Lung (tissue), 12 donors: ENCODE results near the gene CCDC24. TPM values are rescaled to one million over a fixed set of nuclear protein-coding genes. Genes with fewer than 3 reads are reported as not detected.

Experiments
- ATAC-seq: fragments of 200-7000 bp; cut with Tn5 transposase; one replicate; pipeline ENCODE4 v1.9.1; 2020; ENCODE audit warnings: moderate number of reproducible peaks; ENCODE audit not compliant: insufficient read depth, low FRiP score
- DNase-seq, 3 donors: peaks; one replicate each; pipeline ENCODE4 v3.0.0-alpha.2; 2013 to 2017
- H3K27ac ChIP-seq, 2 donors: one replicate each; pipeline ENCODE4 v1.5.1; 2013; ENCODE audit warnings: mild to moderate bottlenecking in 2 of 2, moderate library complexity in 2 of 2, control low read depth in 1 of 2, inconsistent platforms in 1 of 2, low read depth in 1 of 2, low read length in 1 of 2
- H3K27me3 ChIP-seq, 3 donors: one replicate each; pipeline ENCODE4 v1.5.1; 2013; ENCODE audit warnings: low read length in 2 of 3; ENCODE audit not compliant: control insufficient read depth in 3 of 3, insufficient read depth in 3 of 3
- H3K36me3 ChIP-seq, 4 donors: one replicate each; pipeline ENCODE4 v1.5.1; 2013; ENCODE audit warnings: low read length in 4 of 4, mild to moderate bottlenecking in 1 of 4, moderate library complexity in 1 of 4; ENCODE audit not compliant: control insufficient read depth in 4 of 4, insufficient read depth in 4 of 4
- H3K4me1 ChIP-seq, 5 donors: one replicate each; pipeline ENCODE4 v1.5.1; 2013; ENCODE audit warnings: low read length in 5 of 5, mild to moderate bottlenecking in 2 of 5, moderate library complexity in 1 of 5; ENCODE audit not compliant: control insufficient read depth in 5 of 5, insufficient read depth in 5 of 5
- H3K4me3 ChIP-seq: one replicate; pipeline ENCODE4 v1.5.1; 2013; ENCODE audit warnings: mild to moderate bottlenecking, control low read depth, moderate library complexity
- H3K9ac ChIP-seq, 2 donors: one replicate each; pipeline ENCODE4 v1.5.1; 2013; ENCODE audit warnings: low read length in 2 of 2, control low read depth in 1 of 2; ENCODE audit not compliant: insufficient read depth in 1 of 2
- H3K9me3 ChIP-seq, 4 donors: one replicate each; pipeline ENCODE4 v1.5.1; 2013; ENCODE audit warnings: low read length in 3 of 4, mild to moderate bottlenecking in 1 of 4, moderate library complexity in 1 of 4; ENCODE audit not compliant: control insufficient read depth in 4 of 4, insufficient read depth in 3 of 4
- CTCF ChIP-seq: IDR thresholded peaks from 2 replicates; pipeline ENCODE4 v1.5.1; 2012; ENCODE audit warnings: mild to moderate bottlenecking; ENCODE audit errors: control extremely low read depth, extremely low read depth
- WGBS, 2 donors: extraction: QIAGEN DNeasy Blood & Tissue Kit; methylation state at CpG; one replicate each; pipeline ENCODE4 v1.1.7; 2013; 5-methylcytosine and 5-hydroxymethylcytosine counted together
- polyA plus RNA-seq, 2 donors: library from polyadenylated mRNA; stranded (reverse); fragments of 200-250 nt; gene quantifications; one replicate each; pipeline ENCODE4 v1.2.1, GENCODE V29; 2013
- total RNA-seq, 2 donors: library from RNA; depleted of rRNA in 1 of 2; stranded (reverse); fragments of >200 nt in 1 of 2; gene quantifications; one replicate each; pipeline ENCODE4 v1.2.1, GENCODE V29; 2014 to 2021
- donor health status: control.
- donor health status: control.
- donor health status: Bipolar disorder and iron deficiency.
- donor health status: healthy.
- donor health status: DM: yes; HTN: yes; CAD: no.

Gene CCDC24
- total and polyA plus RNA-seq, 4 donors = 9.9 to 20.1 (median 13.2) TPM

GRCh38 chr1:43960798-43961197 lies 30.6 kb upstream of the CCDC24 start:
- Histone ChIP-seq H3K27ac (no peak overlapping the region), H3K4me1 (no peaks in the 10 kb centered on the region), H3K36me3 (peaks cover 16 to 53% (median 19%) of the 10 kb centered on the region in 4 donors), H3K4me3 (no peak overlapping the region), H3K9ac (no peak overlapping the region), H3K27me3 (no peaks in the 10 kb centered on the region), H3K9me3 (no peaks in the 10 kb centered on the region)
- ATAC-seq (no peak), DNase-seq (no peak)
- TF ChIP-seq CTCF = no peak
- WGBS, 2 donors = 92 to 93% methylated on average over 8 of the region's 8 CpGs

DNA sequence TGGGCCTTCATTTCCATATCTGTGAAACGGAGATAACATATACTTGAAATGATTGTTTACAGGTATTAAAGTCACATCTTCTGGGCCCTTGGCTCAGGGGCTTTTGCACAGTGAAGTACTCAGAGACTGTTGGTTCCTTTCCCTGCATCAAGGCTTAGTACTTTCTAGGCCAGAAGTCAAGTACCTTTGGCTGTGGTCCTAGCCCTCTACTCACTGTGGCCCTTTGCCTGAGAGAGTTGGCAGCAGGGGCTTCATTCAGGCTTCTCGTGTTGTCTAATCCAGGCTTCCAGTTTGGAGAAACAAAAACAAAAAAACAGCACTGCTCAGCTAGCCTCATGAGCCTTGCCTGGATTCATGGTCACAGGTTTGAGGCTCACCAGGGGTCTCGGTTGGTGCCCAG lies 29.7 kb upstream of the CCDC24 start:
- no peak for TF ChIP-seq CTCF
- no peak overlapping the region for H3K27ac ChIP-seq
- no peaks in the 10 kb centered on the region for H3K9me3 ChIP-seq
- peaks cover 14 to 55% (median 17%) of the 10 kb centered on the region in 4 donors for H3K36me3 ChIP-seq
- H3K4me3 ChIP-seq = no peak overlapping the region
- no peaks in the 10 kb centered on the region for H3K27me3 ChIP-seq
- no peaks in the 10 kb centered on the region for H3K4me1 ChIP-seq
- DNase-seq = no peak
- 88 to 94% methylated on average over 3 of the region's 3 CpGs for WGBS, 2 donors
- H3K9ac ChIP-seq = no peak overlapping the region
- ATAC-seq = no peak

DNA sequence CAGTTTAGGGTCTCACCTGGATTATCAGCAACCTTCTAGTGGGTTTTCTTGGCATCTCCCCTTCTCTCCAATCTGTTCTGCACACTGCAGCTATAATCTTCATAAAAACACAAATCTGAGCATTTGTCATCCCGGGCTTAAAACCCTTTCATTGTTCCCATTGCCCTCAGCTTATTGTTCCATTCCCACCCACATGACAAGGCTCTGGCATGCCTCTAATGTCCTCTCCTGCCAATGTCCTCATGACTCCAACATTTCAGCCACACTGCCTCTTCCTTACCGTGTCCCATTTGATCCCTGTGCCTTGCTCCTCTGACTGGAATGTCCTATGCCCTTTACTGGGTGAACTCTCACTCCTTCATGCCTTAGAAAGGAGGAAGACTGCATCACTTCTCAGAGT lies 29.1 kb upstream of the CCDC24 start:
- DNase-seq (no peak), ATAC-seq (no peak)
- TF ChIP-seq CTCF = no peak

DNA sequence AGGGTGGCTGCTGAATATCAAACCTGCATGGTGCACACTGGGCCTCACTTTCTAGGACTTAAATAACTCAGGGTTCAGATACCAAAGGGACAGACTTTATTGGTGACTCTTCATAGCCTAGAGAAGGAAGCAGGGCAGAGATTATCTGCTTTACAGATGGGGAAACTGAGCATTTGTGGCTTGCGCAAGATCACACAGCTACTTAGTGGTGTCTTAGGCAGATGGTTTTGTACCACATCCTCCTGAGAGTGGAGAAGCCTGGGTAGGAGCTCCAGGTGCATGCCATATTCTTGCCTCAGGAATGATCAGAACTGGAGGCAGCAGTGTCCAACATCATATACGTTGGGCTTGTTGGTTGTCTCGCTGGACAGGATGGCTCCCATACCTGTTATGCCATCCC lies 28.4 kb upstream of the CCDC24 start:
- 89 to 91% methylated on average over 3 of the region's 3 CpGs for WGBS, 2 donors
- Histone ChIP-seq H3K27me3 (no peaks in the 10 kb centered on the region), H3K27ac (no peak overlapping the region), H3K9me3 (no peaks in the 10 kb centered on the region), H3K4me1 (no peaks in the 10 kb centered on the region), H3K9ac (no peak overlapping the region), H3K36me3 (peaks cover 3 to 47% (median 12%) of the 10 kb centered on the region in 4 donors), H3K4me3 (no peak overlapping the region)
- DNase-seq (no peak), ATAC-seq (no peak)
- TF ChIP-seq CTCF = no peak

More for the DNA sequence above, 29.1 kb upstream of the CCDC24 start:
- no peaks in the 10 kb centered on the region for H3K4me1 ChIP-seq
- no peak overlapping the region for H3K9ac ChIP-seq
- no peaks in the 10 kb centered on the region for H3K27me3 ChIP-seq
- H3K4me3 ChIP-seq = no peak overlapping the region
- no peak overlapping the region for H3K27ac ChIP-seq
- 90 to 96% methylated on average over 2 of the region's 2 CpGs for WGBS, 2 donors
- no peaks in the 10 kb centered on the region for H3K9me3 ChIP-seq
- peaks cover 8 to 52% (median 15%) of the 10 kb centered on the region in 4 donors for H3K36me3 ChIP-seq
